ENCODE results near the gene ARHGEF1.
"Not testable (repeated sequence)": the region's sequence is repeated elsewhere in the genome, so short reads cannot be mapped to it uniquely, and the experiment has no call there.

The ARHGEF1 gene

DNA sequence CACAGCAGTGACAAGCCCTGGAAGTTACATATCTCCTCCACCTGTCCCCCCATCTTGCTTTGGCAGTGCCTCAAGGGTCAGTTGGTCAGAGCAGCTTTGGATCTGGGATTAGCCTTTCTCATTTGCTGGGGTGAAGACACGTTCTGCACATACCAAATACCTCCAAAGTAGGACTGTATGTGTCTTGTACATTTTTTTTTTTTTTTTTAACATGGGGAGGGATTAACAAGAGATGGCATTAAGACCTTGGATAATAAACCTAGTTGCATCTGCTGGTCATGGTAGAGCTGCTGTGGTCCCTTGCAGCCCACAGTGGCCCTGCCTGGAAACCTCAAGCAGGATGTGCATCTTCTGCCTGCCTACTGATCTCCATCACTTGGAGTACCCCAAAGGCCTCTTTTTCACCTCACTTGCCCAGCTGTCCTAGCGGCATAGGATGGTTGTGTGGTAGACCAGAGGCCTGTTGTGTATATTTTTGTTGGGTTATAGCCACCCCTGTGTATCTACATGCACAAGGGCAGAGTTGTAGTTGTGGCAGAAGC lies 20.5 kb upstream of the ARHGEF1 start:
- no peak for DNase-seq

DNA sequence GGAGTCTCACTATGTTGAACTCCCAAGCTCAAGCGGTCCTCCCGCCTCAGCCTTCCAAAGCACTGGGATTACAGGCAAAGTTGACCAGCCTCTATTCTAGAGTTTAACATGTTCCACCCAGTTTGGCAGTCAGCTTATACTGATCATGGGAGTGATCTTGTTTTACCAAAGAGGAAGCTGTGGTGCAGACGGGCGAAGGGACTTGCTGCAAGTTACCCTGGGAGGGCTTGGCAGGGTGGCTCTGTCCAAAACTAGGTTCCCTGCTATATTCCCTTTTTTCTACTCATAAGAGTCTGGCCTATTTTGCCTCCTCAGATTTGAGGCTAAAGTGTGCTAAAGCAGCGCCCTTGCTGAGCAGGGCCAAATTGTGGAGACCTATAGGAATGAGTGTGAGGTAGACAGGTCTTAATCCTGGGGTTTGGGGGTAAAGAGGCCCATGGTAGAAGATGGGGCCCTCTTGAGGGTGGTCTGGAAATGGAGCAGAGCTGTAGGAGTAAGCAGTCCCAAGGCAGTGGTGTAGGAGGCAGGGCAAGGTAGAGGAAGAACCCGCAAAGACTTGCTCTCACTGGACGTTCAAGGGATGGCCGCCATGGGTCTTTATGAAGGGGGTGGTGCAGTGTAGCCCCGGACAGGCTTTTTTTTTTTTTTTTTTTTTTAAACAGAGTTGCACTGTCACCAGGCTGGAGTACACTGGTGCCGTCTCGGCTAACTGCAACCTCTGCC lies 19.6 kb upstream of the ARHGEF1 start:
- DNase-seq = no peak

DNA sequence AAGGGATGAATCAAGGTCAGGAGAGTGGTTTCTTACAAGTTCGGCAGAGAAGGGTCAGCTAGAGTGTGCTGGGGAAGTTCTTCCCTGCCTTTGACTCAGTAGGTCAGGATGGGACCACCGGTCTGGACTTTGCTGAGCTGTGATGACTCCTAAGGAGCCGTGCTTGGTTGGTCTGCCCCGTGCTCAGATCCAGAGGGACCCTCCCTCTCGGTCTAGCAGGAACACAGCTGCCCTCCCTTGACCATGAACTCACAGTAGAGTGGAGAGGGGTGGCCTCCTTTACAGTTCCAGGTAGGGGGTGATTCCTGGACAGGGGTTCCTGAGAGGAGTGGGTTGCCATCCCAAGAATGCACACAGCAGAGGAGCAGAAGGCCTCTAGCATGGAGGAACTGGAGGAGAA lies 18.6 kb upstream of the ARHGEF1 start:
- no peak for DNase-seq

DNA sequence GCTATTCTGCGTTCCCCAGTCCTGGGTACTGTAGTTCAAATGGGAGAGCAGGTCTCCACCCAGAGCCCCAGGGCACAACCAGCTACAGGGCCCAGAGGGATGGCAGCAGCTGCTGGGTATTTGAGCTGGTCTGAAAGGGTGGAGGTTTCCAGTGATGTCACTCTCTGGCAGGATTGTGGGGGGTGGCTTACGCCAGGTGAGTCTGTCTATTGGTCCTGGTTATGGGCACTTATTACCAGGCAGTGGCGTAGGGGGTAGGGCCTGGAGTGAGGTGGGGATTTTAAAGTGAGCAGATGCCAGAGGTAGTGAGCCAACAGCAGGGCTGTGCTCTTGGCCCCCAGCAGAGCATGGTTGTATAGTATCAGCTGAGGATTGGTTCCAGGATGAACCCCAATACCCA lies 16.7 kb upstream of the ARHGEF1 start:
- DNase-seq = no peak

DNA sequence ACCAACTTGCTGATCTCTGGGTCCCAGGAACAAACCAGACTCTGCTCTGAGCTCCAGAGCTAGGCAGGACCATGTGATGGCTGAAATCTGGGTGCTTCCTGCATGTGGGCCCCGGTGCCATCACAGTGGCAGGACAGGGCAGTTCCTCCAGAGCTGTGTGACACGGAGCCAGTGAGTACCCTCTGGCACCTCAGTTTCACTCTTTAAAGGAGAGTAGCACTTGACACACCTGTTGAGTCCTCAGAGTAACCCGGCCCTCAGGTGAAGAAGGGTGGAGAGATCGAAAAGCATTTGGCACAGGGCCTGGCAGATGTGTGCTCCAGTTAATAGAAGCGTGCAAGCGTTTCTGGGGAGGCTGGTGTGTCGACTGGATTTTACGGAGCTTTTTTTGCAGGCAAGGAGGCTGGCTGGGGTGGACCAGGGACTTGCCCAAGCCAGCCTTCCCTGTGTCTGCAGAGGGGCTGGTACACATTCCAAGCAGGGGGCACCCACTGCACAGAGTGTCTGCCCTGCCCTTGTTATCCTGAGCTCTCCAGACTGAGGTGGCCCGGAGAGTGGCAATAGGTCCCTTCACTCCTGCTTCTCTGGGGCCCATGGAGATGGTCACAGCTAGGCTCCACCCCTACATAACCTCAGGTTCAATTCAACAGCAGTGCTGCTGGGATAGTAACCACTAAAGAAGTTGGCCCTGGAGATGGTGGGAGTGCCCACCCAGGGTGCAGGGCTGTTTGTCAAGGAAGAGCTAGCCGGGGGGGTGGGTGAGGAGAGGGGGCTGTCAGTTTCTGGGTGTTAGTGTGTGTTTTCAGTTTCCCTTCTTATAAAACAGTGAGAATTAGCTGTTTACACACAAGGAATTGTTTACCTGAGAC lies 14.6 kb upstream of the ARHGEF1 start:
- no peak for DNase-seq

DNA sequence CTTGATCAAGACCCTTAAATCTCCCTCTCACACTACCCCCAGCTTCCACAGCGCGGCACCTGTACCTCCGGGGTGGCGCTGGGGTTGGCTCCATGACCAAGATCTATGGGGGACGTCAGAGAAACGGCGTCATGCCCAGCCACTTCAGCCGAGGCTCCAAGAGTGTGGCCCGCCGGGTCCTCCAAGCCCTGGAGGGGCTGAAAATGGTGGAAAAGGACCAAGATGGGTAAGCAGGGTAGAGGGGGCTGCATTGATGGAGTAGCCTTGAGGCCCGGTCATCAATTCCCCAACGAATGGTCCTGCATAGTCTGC lies 14.0 kb upstream of the ARHGEF1 start:
- no peak for DNase-seq

DNA sequence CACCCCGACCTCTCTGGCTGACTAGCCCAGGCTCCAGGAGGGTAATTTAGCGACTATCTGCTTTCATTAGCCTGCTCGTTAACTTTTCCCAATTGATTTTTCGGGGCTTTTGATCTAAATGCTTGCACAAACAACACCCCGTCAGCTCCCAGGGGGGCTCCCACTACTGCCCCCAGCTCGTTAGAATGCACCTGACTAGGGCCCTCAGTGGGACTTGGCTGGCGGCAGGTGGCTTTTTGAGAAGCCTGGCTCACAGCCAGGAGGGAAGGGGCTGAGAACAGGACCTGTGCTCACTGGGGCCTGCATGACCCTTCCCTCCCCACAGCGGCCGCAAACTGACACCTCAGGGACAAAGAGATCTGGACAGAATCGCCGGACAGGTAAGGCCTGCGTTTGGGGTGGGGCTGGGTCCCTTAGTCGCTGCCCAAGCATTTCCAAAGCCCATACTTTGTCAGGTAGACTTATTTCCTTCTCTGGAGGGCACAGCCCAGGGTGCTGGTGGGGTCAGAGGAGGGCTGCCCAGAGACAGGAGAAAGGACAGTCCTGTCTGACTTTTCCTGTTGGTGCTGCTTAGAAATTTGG lies 13.5 kb upstream of the ARHGEF1 start:
- no peak for DNase-seq

DNA sequence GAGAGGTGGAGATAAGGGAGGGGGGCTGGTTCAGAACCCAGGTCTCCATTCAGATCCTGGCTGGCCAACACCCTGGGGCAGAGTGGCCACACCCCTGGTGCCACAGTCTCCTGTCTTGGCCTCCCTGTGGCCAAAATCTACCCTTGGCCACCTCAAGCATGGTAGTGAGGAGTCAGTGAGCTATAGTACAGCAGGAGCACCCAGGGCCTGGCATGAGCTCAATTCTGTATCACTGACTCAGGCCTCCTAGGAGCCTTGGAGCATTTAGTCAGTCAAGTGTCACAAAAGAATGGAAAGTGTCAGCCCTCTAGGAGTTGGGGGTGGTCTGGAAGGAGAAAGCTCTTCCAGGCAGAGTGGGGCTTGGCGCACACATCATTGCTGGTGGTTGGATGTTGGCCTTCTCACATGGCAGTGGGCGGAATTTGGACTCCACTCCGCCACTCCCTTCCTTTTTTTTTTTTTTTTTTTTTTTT lies 12.5 kb upstream of the ARHGEF1 start:
- DNase-seq = no peak

DNA sequence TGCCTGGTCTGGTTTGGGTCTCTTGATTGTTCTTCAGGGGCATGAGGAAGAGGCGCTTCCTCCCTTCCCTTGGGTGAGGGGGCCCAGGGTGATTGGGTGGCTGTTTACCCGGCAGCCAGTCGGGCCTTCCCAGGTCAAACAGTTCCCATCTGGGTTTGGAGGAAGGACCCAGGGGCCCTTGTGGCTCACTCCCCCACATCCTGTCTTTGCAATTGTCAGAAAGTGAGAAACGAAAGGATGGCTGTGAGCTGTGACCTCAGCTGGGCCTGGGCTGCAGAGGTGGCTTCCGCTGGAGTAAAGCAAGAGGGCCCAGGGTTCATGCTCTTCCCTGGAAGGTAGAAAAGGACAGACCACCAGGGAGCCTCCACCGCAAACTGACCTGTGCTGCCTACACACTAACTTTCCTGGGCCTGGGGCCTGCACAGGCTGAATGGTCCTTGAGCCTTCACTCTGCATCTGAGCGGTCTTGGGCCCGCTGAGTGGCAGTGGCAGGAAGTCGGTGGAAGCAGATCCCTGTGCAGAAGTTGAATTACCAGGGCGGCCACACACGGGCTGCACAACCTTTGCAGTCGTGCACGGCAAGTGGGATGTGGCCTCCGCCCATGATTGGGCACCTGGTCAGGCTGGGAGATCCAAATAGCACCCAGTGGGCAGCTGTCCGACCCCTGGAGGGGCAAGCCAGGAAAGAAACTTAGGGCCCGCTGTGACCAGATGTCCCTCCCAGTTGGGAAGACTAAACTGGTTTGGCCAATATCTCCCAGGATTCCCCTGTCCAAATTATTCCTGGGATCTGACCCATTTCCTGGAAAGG lies 11.2 kb upstream of the ARHGEF1 start:
- no peak for DNase-seq

DNA sequence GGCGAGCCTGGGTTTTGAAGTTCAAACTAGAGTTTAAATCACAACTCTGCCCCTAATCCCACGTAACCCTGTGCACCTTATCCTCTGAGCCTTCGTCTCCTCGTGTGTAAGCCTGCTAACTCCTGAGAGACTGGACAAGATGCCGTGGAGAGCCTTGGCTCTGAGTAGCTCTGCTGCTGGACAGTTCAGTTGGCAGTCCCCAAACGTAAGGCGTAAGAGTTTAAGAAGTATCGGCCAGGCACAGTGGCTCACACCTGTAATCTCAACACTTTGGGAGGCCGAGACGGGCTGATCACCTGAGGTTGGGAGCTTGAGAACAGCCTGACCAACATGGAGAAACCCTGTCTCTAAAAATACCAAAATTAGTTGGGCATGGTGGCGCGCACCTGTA lies 10.6 kb upstream of the ARHGEF1 start:
- DNase-seq = no peak

DNA sequence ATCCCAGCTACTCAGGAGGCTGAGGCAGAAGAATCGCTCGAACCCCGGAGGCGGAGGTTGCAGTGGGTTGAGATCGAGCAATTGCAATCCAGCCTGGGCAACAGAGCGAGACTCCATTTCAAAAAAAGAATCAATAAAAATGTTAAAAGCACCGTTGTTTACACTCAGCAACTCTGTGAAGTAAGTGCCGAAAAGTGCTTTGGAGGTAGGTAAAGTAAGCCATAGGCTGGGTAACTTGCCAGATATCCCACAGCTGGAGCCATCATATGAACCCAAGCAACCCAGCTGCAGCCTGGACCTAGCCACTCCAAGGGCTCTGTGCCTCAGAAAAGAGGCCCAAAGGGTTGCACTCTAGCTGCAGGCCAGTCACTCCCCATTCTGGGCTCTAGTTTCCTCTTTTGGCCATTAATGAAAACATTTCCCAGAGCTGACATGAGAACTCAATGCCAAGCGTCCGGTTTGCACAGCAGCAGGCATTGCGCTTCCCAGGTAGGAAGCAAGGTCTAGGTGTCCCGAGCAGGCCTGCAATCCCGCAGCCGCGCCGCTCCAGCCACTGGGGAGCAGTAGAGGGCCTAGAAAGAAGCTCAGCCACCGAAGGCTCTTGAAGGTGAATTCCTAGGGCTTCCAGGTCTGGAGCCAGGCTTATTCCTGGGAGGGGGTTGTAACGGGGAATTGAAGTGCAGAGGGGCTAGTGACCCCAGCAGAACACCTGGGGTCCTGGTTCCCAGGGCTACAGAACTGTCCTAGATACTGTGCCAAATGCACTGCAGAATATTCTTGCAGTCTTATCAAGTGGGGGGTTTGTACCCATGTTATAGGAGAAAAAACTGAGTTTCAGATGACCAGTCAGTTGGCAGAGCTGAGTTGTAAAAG lies 10.0 kb upstream of the ARHGEF1 start:
- DNase-seq = no peak

DNA sequence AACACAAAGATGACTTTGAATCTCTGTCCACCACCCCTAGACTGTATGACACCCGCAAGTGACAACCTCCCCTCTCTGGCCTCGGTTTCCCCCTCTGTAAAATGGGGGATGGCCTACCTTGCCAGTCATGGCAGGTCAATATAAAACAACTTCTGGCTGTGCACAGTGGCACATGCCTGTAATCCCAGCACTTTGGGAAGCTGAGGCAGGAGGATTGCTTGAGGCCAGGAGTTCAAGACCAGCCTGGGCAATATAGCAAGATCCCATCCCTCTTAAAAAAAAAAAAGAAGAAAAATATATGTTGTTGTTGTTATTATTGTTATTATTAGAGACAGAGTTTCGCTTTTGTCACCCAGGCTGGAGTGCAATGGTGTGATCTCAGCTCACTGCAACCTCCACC lies 7.0 kb upstream of the ARHGEF1 start:
- not testable (repeated sequence) for DNase-seq

DNA sequence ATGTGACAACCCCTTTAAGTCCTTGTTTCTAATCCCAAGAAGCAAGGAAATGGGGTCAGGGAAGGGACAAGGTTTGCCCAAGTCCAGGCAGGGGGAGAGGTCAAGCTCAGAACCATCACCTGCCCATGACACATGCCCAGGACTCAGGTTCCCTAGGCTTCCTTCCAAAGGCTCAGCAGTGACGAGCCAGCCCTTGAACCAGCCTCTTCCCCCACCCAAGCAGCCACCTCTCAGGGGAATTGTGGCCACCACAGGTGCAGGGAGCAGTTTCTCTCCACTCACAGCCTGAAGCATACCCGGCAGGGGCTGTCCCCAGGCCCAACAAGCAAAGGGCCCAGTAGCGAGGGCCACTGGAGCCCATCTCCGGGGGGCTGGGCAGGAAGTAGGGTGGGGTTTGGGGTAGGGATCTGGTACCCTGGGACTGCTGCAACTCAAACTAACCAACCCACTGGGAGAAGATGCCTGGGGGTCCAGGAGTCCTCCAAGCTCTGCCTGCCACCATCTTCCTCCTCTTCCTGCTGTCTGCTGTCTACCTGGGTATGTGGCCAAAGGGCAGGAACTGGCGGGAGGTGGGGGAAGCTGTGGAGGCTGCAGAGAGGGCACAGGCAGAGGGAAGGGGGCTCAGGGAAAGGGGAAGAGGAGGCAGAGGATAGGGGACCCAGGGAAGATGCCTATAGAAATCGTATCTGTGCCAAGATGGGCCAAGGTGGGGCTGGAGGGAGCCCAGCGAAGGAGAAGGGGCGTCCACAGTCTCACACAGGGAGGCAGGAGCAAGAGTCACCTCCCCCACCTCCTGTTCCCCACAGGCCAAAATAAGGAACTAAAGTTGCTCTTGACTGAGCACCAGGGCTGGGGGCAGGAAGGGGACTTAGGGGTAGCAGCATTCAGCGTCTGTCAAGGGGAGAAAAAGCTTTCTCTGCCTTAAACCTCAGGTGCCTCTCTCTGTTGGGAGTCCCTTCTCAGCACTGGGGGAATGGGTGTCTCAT lies 5.8 kb upstream of the ARHGEF1 start, which contains the start of gene CD79A:
Gene CD79A, plus strand, starts transcription at position 433 of the 986 bp plus-strand sequence. Its CDS starts 26 bp downstream, at position 459.
- DNase-seq = no peak

DNA sequence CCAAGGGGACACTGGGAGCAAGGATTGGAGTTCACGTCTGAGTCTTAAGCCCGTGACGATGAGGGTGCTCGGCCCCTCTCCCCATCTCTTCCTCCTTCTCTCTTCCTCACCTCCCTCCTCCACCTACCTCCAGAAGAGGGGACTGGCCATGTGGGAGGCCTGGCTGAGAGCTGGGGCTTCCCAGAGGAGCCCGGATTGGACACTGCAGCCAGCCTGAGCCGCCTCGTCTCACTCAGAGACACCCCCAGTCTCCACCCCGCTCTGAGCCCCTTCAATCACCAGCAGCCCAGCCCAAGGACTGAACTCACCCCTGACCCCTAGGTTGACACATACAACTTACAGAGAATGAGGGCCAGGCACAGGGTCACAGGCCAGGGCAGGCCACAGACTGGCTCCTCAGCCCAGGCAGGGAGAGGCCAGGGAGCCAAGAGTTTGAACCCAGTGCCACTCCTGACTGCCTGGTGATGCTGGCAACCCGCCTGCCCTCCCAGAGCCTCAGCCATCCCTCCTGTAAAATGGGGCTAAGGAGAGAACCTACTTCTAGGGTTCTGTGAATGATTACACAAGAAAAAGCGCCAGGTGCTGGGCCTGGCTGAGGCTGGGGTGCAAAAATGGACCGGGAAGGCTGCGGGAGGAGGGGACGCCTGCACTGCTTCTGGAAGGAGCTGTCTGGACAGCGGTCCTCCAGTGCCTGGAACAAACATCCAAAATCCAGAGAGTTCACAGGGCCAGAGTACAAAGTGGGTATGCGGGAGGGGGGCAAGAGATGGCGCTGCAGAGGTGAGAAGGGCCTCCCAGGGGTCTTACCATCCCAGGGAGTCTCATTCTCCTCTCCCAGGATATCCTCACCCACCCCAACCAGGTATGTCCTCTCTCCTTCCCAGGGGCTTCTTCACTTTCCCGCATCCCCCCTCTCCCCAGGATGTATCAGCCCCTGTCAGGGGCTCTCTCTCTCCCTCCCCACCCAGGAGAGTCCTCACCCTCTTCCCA lies 4.8 kb upstream of the ARHGEF1 start:
- DNase-seq = no peak

DNA sequence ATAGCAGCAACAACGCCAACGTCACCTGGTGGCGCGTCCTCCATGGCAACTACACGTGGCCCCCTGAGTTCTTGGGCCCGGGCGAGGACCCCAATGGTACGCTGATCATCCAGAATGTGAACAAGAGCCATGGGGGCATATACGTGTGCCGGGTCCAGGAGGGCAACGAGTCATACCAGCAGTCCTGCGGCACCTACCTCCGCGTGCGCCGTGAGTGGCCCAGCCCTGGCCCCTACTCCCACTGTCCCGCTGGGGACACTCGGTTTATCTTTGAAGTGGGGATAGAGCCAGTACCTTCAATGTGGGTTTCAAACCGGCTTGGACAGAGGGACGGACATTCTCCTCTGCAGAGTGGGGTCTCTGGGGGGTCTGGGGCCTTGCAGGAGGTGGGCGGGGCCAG lies 3.9 kb upstream of the ARHGEF1 start:
- no peak for DNase-seq

DNA sequence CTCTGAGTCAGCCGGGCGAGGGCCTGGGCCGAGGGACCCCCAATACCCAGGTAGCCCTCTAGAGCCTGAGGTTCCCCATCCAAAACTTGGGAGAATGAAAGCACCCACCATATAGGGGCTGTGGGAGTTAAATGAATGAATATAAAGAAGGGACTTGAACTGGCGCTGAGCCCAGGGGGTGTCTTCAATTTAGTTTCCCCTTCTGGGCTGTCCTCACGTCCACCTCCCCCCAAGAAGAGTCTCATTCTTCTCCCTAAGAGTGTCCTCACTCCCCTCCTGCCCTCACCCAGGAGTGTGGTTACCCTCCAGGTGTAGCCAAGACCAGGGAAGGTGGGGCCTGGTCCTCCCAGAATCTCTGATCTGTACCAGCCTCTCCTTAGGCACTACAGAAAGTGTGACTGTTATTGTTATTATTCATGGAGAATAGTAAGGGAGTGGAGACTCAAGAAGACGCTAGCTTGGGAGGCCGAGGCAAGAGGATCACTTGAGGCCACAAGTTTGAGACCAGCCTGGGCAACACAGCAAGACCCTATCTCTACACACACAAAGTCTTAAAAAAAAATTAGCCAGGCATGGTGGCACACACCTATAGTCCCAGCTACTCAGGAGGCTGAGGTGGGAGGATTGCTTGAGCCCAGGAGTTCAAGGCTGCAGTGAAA lies 3.2 kb upstream of the ARHGEF1 start:
- no peak for DNase-seq

DNA sequence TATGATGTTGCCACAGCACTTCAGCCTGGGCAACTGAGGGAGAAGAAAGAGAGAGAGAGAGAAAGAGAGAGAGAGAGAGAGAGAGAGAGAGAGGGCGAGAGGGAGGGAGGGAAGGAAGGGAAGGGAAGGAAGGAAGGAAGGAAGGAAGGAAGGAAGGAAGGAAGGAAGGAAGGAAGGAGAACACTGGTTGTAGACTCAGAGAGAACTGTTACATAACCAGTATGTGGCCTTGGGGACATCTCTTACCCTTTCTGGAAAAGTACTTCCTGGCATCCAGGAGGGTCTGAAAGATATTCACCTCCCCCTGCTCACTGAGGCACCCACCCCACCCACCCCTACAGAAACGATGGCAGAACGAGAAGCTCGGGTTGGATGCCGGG lies 2.7 kb upstream of the ARHGEF1 start:
- DNase-seq = no peak

DNA sequence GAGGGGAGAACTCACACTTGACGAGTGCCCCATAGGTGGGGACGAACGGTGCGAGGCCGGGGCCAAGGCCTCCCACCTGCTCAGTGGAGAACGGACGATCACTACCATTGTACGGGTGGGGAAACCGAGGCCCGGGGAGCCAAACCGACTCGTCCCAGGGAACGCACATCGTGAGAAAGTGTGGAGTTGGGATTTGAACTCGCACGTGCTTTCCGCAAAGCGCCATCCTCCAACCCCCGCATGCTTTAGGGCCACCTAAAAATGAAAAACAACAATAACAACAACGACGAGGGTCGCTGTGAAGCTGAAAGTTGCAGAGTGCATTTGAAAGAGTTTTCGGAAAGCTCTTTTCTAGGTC lies 458 bp downstream of the ARHGEF1 start:
- no peak for DNase-seq
